HCT116 (cell line): ENCODE results near the gene MSH3. TPM values are rescaled to one million over a fixed set of nuclear protein-coding genes. Genes with fewer than 3 reads are reported as not detected.

Experiments
- ATAC-seq: fragments of 200-7000 bp; cut with Tn5 transposase; 2 replicates; pipeline ENCODE4 v1.9.1; 2020; ENCODE audit warnings: mild to moderate bottlenecking, moderate library complexity
- BruUV-seq: library from RNA; stranded (reverse); fragments of 400-500 nt; replicated peaks from 2 replicates; lab custom pipeline; 2021; lab: Mats Ljungman, UMichigan
- CTCF ChIA-PET: fragments of 300-600 bp; sonication (Branson Sonifier 250); formaldehyde crosslinking; loops from one replicate; lab custom pipeline; 2021; ENCODE audit warnings: antibody characterized with exemption; lab: Charles Lee
- POLR2A ChIA-PET: fragments of 300-600, 350-600 bp; sonication (Branson Sonifier 250); formaldehyde crosslinking; loops from one replicate; lab custom pipeline; 2021; ENCODE audit warnings: antibody characterized with exemption; lab: Charles Lee
- RAD21 ChIA-PET, 2 experiments: fragments of 300-600 bp; sonication (Branson Sonifier 250); formaldehyde crosslinking; loops; one replicate each; lab custom pipeline; 2023; ENCODE audit warnings: low total read pairs in 2 of 2; ENCODE audit not compliant: uncharacterized antibody in 2 of 2, unreplicated experiment in 2 of 2, low non-redundant PET in 1 of 2; lab: Charles Lee
- DNase-seq: peaks from one replicate; pipeline ENCODE4 v3.0.0-alpha.2; 2010; ENCODE audit warnings: low read depth, low spot score
- H2AFZ ChIP-seq: fragments of 200-600 bp; shearing (Covaris generic), sonication (generic); 2 replicates; pipeline ENCODE4 v1.6.1; 2017; ENCODE audit warnings: low read depth, mixed run types, mixed read lengths, antibody characterized with exemption, low read length; ENCODE audit not compliant: poor library complexity, severe bottlenecking
- H3K27ac ChIP-seq: 2 replicates; pipeline ENCODE4 v1.5.1; 2012; ENCODE audit warnings: low read depth, low read length
- H3K27me3 ChIP-seq: fragments of 200-600 bp; sonication (generic); 2 replicates; pipeline ENCODE4 v1.6.1; 2016; ENCODE audit warnings: mixed run types, low read length, mixed read lengths; ENCODE audit not compliant: insufficient read depth
- H3K36me3 ChIP-seq, 2 experiments: fragments of 200-500 bp in 1 of 2; fragments of 200-600 bp in 1 of 2; sonication (Bioruptor generic) in 1 of 2; sonication (generic) in 1 of 2; 2 replicates each; pipeline versions ENCODE4 v1.5.1 to v1.6.1; 2014 to 2016; ENCODE audit warnings: low read length in 2 of 2, inconsistent platforms in 1 of 2, mixed read lengths in 1 of 2, mixed run types in 1 of 2; ENCODE audit not compliant: insufficient read depth in 2 of 2, control insufficient read depth in 1 of 2
- H3K4me1 ChIP-seq, 2 experiments: fragments of 200-600 bp in 1 of 2; sonication (generic) in 1 of 2; 2 replicates each; pipeline versions ENCODE4 v1.5.1 to v1.6.1; 2012 to 2017; ENCODE audit warnings: low read length in 2 of 2, inconsistent platforms in 1 of 2, mild to moderate bottlenecking in 1 of 2, mixed read lengths in 1 of 2, mixed run types in 1 of 2, moderate library complexity in 1 of 2; ENCODE audit not compliant: insufficient read depth in 2 of 2, control insufficient read depth in 1 of 2
- H3K4me2 ChIP-seq: fragments of 200-600 bp; sonication (generic); 2 replicates; pipeline ENCODE4 v1.6.1; 2017; ENCODE audit warnings: mixed run types, low read length, mixed read lengths
- H3K4me3 ChIP-seq, 2 experiments: fragments of 200-600 bp in 1 of 2; sonication (generic) in 1 of 2; replicated peaks in 1 of 2; 2 replicates each; pipeline ENCODE4 v1.5.1; 2011 to 2016; ENCODE audit warnings: low read length in 2 of 2, control low read depth in 1 of 2, low read depth in 1 of 2, mild to moderate bottlenecking in 1 of 2, mixed read lengths in 1 of 2, mixed run types in 1 of 2
- H3K79me2 ChIP-seq: fragments of 200-600 bp; sonication (generic); 2 replicates; pipeline ENCODE4 v1.6.1; 2017; ENCODE audit warnings: mild to moderate bottlenecking, mixed run types, low read length, moderate library complexity, mixed read lengths; ENCODE audit not compliant: insufficient read depth
- H3K9ac ChIP-seq: fragments of 200-600 bp; sonication (generic); 2 replicates; pipeline ENCODE4 v1.6.1; 2016; ENCODE audit warnings: low read length, mixed read lengths
- H3K9me2 ChIP-seq: fragments of 200-600 bp; sonication (generic), shearing (Covaris generic); 2 replicates; pipeline ENCODE4 v1.6.1; 2017; ENCODE audit warnings: mixed run types, mild to moderate bottlenecking, moderate library complexity; ENCODE audit not compliant: insufficient read depth
- H3K9me3 ChIP-seq, 2 experiments: fragments of 200-500 bp in 1 of 2; fragments of 200-600 bp in 1 of 2; sonication (Bioruptor generic) in 1 of 2; sonication (generic) in 1 of 2; 2 replicates each; pipeline ENCODE4 v1.6.1; 2014 to 2017; ENCODE audit warnings: low read length in 2 of 2, mixed read lengths in 2 of 2, inconsistent platforms in 1 of 2, low read depth in 1 of 2, mild to moderate bottlenecking in 1 of 2, mixed run types in 1 of 2, moderate library complexity in 1 of 2; ENCODE audit not compliant: control insufficient read depth in 1 of 2, insufficient read depth in 1 of 2
- H4K20me1 ChIP-seq: fragments of 200-600 bp; sonication (generic), shearing (Covaris generic); 2 replicates; pipeline ENCODE4 v1.6.1; 2017; ENCODE audit warnings: mixed run types, mild to moderate bottlenecking, moderate library complexity; ENCODE audit not compliant: insufficient read depth
- CBX3 ChIP-seq: IDR thresholded peaks from 2 replicates; pipeline ENCODE4 v1.6.1; 2012; ENCODE audit warnings: low read depth
- ELF1 ChIP-seq: IDR thresholded peaks from 2 replicates; pipeline ENCODE4 v1.6.1; 2012; ENCODE audit warnings: low read depth, borderline replicate concordance
- EZH2 ChIP-seq: fragments of 200-600 bp; sonication (generic); IDR thresholded peaks from 2 replicates; pipeline ENCODE4 v1.6.1; 2017; ENCODE audit warnings: antibody characterized with exemption, mixed run types
- FOSL1 ChIP-seq: IDR thresholded peaks from 2 replicates; pipeline ENCODE4 v1.6.1; 2012; ENCODE audit warnings: low read depth
- JUND ChIP-seq: IDR thresholded peaks from 2 replicates; pipeline ENCODE4 v1.6.1; 2012
- MAX ChIP-seq: IDR thresholded peaks from 2 replicates; pipeline ENCODE4 v1.6.1; 2012
- POLR2A ChIP-seq: IDR thresholded peaks from 2 replicates; pipeline ENCODE4 v1.7.0; 2011; ENCODE audit warnings: borderline replicate concordance; ENCODE audit not compliant: insufficient read depth, insufficient read length; ENCODE audit errors: extremely low read depth
- POLR2AphosphoS5 ChIP-seq: IDR thresholded peaks from 2 replicates; pipeline ENCODE4 v1.6.1; 2011; ENCODE audit warnings: mild to moderate bottlenecking, low read depth, low read length, moderate library complexity
- RAD21 ChIP-seq: IDR thresholded peaks from 2 replicates; pipeline ENCODE4 v1.6.1; 2012; ENCODE audit warnings: low read depth, mild to moderate bottlenecking
- REST ChIP-seq: IDR thresholded peaks from 2 replicates; pipeline ENCODE4 v1.6.1; 2012; ENCODE audit warnings: low read depth
- SP1 ChIP-seq: IDR thresholded peaks from 2 replicates; pipeline ENCODE4 v1.6.1; 2012; ENCODE audit warnings: low read depth
- SRF ChIP-seq: IDR thresholded peaks from 2 replicates; pipeline ENCODE4 v1.6.1; 2012; ENCODE audit warnings: low read depth
- TCF7L2 ChIP-seq: IDR thresholded peaks from 2 replicates; pipeline ENCODE4 v1.7.0; 2011; ENCODE audit warnings: borderline replicate concordance, inconsistent platforms; ENCODE audit not compliant: insufficient read depth, insufficient read length; ENCODE audit errors: extremely low read depth
- ZFX ChIP-seq: fragments of 450-650 bp; IDR thresholded peaks from 2 replicates; pipeline ENCODE4 v1.6.1; 2017
- ZNF274 ChIP-seq: fragments of 200-500 bp; sonication (Bioruptor generic); IDR thresholded peaks from 2 replicates; pipeline ENCODE4 v1.6.1; 2014; ENCODE audit warnings: mild to moderate bottlenecking, low read depth, low read length, inconsistent platforms
- intact Hi-C: fragments of 100-400 bp; cut with micrococcal nuclease; formaldehyde crosslinking; loops from 2 replicates; pipeline ENCODE4 v1.10.0; 2022
- total RNA-seq: library from RNA; stranded (reverse); gene quantifications from one replicate; pipeline ENCODE4 v1.2.1, GENCODE V29; 2021; ENCODE audit not compliant: unreplicated experiment
- TF ChIP-seq, protein P1 (sequence below), 3 experiments: fragments of 200-600 bp in 1 of 3; sonication (generic) in 1 of 3; IDR thresholded peaks in 2 of 3; conservative IDR thresholded peaks in 1 of 3; 2 replicates each; pipeline ENCODE4 v1.5.1; 2012 to 2017; ENCODE audit warnings: low read depth in 2 of 3, low read length in 2 of 3, antibody characterized with exemption in 1 of 3, borderline replicate concordance in 1 of 3, control low read depth in 1 of 3, mild to moderate bottlenecking in 1 of 3, mixed read lengths in 1 of 3, mixed run types in 1 of 3, moderate library complexity in 1 of 3; ENCODE audit not compliant: insufficient read depth in 1 of 3
- TF ChIP-seq, protein P2 (sequence below): IDR thresholded peaks from 2 replicates; pipeline ENCODE4 v1.6.1; 2011; ENCODE audit warnings: mild to moderate bottlenecking, low read length, moderate library complexity; ENCODE audit not compliant: insufficient replicate concordance; ENCODE audit errors: extremely low read depth

The MSH3 gene
- total RNA-seq, 1 experiment from 2014 or later = 4.9 TPM

- H4K20me1 ChIP-seq = no peaks in the 10 kb centered on the region
- no peak overlapping the region for H3K9ac ChIP-seq
- RAD21 ChIA-PET = no interaction called here
- no peak for ATAC-seq
- no peak overlapping the region for H2AFZ ChIP-seq
- intact Hi-C loops = loop anchor here (2.0 kb wide), 1 partner anchor 44 kb away; no protein-coding TSS in a partner anchor
- H3K9me3 ChIP-seq = no peaks in the 10 kb centered on the region
- BruUV-seq = no TSS peak
- no peaks in the 10 kb centered on the region for H3K27me3 ChIP-seq
- H3K36me3 ChIP-seq = no peaks in the 10 kb centered on the region
- POLR2A ChIA-PET = no interaction called here
- no peaks in the 10 kb centered on the region for H3K4me1 ChIP-seq
- TF ChIP-seq RAD21 (no peak), TCF7L2 (no peak), ZFX (no peak), ZNF274 (no peak), POLR2A (no peak), REST (no peak), POLR2AphosphoS5 (no peak), SP1 (no peak), MAX (no peak), ELF1 (no peak), CBX3 (no peak), FOSL1 (no peak), EZH2 (no peak), SRF (no peak), JUND (no peak)
- TF ChIP-seq, protein P1, sequence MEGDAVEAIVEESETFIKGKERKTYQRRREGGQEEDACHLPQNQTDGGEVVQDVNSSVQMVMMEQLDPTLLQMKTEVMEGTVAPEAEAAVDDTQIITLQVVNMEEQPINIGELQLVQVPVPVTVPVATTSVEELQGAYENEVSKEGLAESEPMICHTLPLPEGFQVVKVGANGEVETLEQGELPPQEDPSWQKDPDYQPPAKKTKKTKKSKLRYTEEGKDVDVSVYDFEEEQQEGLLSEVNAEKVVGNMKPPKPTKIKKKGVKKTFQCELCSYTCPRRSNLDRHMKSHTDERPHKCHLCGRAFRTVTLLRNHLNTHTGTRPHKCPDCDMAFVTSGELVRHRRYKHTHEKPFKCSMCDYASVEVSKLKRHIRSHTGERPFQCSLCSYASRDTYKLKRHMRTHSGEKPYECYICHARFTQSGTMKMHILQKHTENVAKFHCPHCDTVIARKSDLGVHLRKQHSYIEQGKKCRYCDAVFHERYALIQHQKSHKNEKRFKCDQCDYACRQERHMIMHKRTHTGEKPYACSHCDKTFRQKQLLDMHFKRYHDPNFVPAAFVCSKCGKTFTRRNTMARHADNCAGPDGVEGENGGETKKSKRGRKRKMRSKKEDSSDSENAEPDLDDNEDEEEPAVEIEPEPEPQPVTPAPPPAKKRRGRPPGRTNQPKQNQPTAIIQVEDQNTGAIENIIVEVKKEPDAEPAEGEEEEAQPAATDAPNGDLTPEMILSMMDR (IDR thresholded peaks at IDR 0.05 in 2 of 3, conservative IDR thresholded peaks at IDR 0.05 in 1 of 3; ENCODE audit: borderline replicate concordance in 1 of 3, insufficient read depth in 1 of 3, low read depth in 2 of 3, low read length in 2 of 3) = no peak
- TF ChIP-seq, protein P2, sequence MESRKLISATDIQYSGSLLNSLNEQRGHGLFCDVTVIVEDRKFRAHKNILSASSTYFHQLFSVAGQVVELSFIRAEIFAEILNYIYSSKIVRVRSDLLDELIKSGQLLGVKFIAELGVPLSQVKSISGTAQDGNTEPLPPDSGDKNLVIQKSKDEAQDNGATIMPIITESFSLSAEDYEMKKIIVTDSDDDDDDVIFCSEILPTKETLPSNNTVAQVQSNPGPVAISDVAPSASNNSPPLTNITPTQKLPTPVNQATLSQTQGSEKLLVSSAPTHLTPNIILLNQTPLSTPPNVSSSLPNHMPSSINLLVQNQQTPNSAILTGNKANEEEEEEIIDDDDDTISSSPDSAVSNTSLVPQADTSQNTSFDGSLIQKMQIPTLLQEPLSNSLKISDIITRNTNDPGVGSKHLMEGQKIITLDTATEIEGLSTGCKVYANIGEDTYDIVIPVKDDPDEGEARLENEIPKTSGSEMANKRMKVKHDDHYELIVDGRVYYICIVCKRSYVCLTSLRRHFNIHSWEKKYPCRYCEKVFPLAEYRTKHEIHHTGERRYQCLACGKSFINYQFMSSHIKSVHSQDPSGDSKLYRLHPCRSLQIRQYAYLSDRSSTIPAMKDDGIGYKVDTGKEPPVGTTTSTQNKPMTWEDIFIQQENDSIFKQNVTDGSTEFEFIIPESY = no peak
- TF ChIP-seq, all 23 proteins: peak for 0
- Histone ChIP-seq H3K4me3 (no peak overlapping the region), H3K9me2 (no peaks in the 10 kb centered on the region), H3K27ac (no peak overlapping the region), H3K4me2 (no peak overlapping the region), H3K79me2 (no peaks in the 10 kb centered on the region)
- CTCF ChIA-PET = no interaction called here
- no peak for DNase-seq
Observed at GRCh38 chr5:80738466-80738865, 84.0 kb downstream of the MSH3 start.
